GM19193 (cell line): ENCODE measurements around the gene EVA1C.

Experiments used
- POLR2A ChIP-seq: IDR thresholded peaks from 4 replicates; pipeline ENCODE4 v1.6.1; 2011; ENCODE audit not compliant: insufficient read depth, insufficient read length; ENCODE audit errors: extremely low read depth

EVA1C gene

GRCh38 chr21:32469628-32470027 is 57.1 kb downstream of the EVA1C start:
- TF ChIP-seq POLR2A: no peak

DNA sequence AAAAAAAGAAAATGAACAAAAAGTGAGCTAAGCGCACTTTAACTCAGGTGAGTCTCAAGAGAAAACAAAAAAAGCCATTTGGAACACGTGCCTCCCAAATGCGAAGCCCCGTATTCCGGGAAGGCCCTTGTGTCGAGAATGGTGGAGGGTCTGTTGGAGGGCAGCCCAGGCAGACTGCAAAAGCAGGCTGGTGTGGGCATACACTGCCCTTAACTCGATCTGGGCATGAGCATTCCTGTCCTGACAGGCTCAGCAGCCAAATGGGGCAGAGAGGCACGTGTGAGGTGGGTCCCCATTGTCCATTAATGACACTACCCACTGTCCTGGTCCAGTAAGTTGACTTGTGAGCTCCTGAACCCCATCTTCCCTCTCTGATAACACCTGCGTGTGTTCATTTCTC is 57.7 kb downstream of the EVA1C start:
- TF ChIP-seq POLR2A: no peak

DNA sequence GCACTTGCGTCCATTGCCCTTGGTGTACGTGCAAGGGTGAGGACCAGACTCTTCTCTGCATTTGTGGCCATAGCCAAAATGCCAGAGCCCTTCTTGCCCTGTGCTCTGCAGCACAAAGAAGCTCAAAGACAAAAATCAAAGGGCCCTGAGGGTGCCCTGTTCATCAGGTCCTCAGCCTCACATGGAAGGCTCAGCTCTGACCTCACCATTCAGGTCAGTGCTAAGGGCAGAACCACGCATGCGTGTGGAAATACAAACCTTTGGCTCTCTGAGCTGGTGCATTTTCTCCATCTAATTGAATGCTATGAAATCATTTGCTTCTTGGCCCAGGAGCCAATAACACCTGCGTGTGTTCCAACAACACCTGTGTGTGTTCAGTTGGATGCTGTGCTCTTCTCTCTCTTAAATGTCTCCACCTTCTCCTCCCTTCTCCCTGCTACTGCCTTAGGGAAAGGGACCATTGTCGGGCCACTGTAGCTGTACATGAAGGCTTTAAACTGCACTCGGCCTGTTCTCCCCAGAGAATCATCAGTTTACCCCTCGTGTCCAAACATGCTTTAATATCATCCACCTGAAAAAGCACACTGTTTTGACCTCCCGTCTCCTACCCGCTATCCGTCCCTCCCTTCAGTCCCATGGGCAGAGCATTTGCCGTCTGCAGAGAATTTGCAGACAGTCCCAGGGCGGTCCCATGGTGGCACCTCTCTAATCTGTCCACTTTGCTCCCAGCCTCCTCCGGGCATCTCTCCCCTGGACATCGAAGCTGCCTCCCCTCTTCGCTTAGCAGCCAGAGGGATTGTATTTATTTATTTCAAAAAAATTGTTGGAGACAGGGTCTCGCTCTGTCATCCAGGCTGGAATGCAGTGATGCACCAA is 60.6 kb downstream of the EVA1C start:
- no peak for TF ChIP-seq POLR2A

DNA sequence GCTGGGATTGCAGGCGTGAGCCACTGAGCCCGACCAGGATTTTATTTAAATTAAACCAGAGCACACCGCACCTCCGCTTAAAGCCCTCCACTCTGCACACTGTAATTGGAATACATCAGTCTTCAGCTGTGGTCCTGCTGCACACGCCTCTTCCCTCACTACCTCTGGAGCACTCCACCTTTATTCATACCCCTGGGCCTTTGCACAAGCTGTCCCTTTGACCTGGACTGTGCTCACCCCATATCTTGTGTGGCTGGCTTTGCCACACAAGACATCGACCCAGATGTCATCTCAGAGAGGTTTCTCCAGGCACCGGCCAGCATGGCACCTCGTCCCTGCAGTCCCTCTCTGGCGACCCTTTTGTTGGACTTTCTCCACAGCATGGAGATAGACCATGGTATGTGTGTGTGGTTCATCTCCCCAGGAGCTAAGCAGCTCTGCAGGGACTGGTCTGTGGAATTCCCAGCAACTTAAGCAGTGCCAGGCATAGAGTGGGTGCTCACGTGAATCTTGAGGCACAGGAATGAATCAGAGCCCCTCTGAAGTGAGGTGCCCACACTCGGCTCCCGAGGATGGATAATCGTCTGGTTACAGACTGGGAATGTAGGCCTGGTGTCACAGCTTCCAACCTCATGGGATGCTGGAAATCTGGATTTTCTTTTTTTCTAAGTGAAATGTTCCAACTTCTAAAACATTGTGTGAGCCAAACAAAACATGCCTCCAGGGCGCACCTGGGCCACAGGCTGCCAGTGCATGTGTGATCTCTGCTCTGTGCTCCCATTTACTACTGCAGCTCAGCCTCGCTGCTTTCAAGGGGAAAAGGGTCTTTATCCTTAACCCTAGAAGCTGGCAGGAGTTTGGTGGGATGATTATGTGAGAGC is 61.9 kb downstream of the EVA1C start:
- no peak for TF ChIP-seq POLR2A

DNA sequence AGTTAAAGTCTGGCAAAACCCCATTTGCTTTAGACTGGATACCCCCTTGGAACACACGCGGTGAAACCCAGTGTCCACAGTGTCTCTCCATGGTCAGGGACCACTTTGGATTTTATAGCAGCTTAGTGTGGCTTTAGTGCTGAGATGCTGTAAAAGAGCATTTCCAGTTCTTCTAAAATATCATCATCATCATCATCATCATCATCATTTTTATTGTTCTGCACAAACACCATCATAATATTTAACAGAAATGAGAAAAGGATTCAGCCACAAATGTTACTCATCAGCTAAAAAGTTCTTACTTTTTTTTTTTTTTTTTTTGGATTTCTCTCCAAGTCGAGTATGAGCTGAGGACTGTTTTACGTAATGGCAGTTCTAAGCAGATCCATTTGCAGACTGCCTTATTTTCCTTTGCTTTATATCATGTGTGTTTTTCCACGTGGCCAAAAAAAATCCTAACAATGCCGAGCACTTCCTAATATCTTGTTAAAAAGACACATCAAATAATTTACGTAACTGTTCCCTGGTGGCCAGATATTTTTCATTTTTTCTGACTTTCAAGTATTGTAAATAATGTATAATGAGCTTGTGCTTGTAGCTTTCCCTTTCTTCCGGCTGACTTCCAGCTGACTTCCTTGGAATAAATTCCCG is 62.8 kb downstream of the EVA1C start:
- TF ChIP-seq POLR2A: no peak

- TF ChIP-seq POLR2A: no peak
Observed at GRCh38 chr21:32476661-32477423, 64.3 kb downstream of the EVA1C start.

DNA sequence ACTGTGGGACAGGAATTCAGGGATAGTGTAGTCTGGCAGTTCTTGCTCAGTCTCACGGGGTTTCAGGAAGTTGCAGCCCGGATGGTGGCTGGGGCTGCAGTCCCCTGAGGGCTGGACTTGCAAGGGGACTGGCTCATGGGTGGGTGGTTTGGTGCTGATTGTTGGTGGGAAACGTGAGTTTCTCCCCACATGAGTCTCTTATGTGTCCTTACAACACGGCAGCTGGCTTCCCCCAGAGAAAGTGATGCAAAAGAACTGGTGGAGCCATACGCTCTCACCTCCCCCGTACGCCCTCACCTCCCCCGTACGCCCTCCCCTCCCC is 64.9 kb downstream of the EVA1C start:
- TF ChIP-seq POLR2A: no peak

GRCh38 chr21:32481875-32482408 is 69.4 kb downstream of the EVA1C start:
- TF ChIP-seq POLR2A: no peak

DNA sequence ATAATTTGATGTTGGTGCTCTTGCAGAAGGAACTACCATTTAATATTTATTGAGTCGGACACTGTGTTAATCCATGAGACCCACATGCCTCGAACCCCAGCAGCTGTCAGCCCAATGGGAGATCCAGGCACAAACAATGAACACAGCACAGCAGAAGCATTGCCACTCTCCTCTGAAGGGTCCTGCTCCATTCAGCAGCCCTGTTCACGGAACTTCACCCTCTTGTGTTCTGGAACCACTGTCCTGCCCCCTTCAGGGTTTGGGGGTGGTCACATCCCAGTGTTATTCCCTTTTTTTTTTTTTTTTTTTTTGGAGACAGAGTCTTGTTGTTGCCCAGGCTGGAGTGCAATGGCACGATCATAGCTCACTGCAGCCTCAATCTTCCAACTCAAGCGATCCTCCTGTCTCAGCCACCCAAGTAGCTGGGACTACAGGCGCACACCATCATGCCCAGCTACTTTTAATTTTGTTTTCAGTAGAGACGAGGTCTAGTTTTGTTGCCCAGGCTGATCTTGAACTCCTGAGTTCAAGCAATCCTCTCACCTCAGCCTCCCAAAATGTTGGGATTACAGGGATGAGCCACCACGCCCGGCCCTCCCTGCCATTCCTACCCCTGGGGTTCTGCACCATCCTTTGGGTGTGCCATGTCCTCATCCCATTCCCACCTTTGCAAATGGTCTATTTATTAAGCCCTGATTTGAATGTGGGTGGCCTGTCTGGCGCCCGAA is 70.2 kb downstream of the EVA1C start:
- no peak for TF ChIP-seq POLR2A

GRCh38 chr21:32483293-32483595 is 70.7 kb downstream of the EVA1C start:
- no peak for TF ChIP-seq POLR2A

DNA sequence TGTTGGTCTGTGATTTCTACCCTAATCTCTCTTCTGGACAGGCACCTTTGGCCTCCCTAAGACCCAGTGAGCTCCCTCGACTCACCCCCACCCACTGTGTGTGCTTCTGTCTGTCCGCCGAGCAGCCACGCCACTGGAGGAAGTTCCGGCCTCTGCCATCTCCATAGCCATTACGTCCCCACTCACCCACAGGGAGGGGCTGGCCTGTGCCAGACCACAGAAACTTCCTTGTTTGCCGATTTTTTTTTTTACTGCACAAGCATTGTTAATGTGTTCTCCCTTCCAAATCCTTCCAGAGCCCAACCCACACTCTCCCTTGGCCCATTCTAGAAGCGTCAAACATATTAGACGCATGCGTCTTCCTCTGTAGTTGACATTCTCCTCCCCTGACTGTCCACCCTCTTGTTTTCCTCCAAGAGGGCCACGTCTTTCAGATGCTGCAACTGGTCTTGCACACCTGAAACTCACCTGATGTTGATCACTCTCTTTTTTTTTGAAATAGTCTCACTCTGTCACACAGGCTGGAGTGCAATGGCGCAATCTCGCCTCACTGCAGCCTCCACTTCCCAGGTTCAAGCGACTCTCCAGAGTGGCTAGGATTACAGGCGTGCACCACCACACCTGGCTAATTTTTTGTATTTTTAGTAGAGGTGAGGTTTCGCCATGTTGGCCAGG is 72.3 kb downstream of the EVA1C start:
- TF ChIP-seq POLR2A: no peak

DNA sequence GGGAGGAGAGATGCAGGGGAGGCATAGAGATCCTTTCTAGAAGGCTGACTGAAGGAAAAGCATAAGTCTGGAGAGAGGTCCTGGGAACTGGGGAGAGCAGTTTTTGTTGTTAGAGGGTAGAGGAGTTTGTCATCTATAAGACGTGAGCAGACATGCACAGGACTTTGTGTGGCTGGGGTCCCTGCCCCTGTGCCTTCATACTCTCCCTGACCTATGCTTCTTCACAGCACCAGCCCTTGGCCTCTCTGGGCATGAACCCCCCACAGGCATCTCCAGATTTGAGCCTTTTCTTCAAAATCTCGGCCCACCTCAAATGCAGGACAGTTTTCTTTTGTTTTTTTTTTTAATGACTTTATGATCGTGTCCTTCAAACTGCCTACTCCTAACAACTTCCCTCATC is 79.9 kb downstream of the EVA1C start:
- no peak for TF ChIP-seq POLR2A

- no peak for TF ChIP-seq POLR2A
Observed at GRCh38 chr21:32494934-32495709, 82.6 kb downstream of the EVA1C start.
